HG03457 (cell line): ENCODE data around the gene KCNT1.
"Not testable (repeated sequence)": the region's sequence is repeated elsewhere in the genome, so short reads cannot be mapped to it uniquely, and the experiment has no call there.

Experiments used
- ATAC-seq: cut with Tn5 transposase; IDR thresholded peaks from one replicate; pipeline ENCODE4 v1.9.1; 2021; ENCODE audit warnings: moderate number of reproducible peaks; ENCODE audit not compliant: unreplicated experiment

Gene KCNT1

GRCh38 chr9:135672786-135673185 is 29.2 kb upstream of the KCNT1 start:
- ATAC-seq = not testable (repeated sequence)

DNA sequence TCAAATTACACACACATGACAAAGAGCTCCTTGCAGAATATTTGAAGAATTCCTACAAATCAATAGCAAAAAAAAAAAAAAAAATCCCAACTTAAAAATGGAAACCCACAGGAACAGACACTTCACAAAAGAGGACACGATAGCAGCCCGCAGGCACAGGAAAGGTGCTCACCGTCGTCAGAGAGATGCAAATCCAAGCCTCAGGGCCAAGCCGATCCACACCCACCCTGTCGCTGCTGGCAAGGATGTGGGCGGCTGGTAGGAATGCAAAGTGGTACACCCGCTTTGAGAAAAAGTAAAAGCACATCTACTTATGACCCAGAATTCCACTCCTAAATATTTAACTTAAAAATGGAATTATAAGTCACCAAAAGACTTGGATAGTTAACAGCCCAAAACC is 28.0 kb upstream of the KCNT1 start:
- ATAC-seq = no peak

DNA sequence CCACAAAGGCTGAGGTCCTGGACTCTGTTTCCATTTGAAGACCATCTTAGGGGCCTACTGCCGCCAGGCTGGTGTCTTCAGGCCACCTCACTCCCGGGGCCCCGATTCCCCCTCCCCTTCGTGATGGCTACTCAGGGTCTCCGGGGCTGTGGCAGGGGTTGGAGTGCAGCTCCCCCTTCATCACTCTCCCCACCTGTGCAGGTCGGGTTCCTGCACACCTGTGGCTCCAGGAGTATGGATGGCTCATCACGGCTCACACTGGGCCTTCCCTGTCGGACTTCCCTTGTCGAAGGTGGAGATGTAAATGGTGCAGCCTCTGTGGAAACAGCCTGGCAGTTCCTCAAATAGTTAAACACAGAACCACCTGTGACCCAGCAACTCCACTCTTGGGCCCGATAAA is 27.0 kb upstream of the KCNT1 start:
- ATAC-seq = no peak

GRCh38 chr9:135676891-135677290 is 25.1 kb upstream of the KCNT1 start:
- no peak for ATAC-seq

DNA sequence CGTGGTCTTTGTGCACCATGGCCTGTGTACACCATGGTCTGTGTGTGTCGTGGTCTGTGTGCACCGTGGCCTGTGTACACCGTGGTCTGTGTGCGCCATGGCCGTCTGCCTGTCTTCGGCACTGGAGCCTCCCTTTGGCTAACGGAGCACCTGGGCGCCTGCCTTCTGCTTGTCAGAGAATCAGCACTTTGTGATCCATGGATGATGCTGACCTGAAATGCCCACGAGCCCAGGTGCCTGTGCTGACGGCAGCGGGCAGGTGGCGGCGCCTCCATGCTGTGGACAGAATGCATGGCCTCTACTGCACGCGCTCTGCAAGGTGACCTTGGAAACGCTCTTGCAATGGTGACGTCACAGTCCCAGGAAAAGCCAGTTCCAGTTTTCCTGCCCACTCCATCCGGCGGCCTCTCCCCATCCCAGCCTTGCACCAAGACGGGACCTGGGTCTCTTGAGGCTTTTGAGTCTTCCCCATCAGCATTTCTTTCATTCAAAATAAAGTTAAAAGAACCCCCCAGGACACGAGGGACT is 24.3 kb upstream of the KCNT1 start:
- ATAC-seq = no peak

- ATAC-seq = no peak
Measured at GRCh38 chr9:135678236-135679017, 23.6 kb upstream of the KCNT1 start.

- ATAC-seq = no peak
Measured at GRCh38 chr9:135680056-135680455, 21.9 kb upstream of the KCNT1 start.

DNA sequence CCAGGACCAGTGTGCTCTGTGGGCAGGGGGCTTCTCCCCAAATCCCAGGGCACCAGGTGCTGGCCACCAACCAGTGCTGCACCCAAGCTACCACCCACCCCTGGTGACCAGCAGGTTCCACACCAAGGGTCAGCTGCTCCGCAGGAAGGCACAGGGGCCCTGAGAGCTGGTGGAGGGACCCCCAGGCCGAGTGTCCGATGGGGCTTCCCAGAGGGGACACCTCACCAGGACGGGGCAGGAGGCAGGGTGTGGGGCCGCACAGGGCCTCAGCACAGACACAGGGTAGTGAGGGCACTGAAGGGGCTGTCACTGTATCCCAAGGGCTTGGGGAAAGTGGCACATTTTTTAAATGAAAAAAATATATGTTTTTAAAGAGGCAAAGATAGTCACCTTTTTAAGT is 20.8 kb upstream of the KCNT1 start:
- no peak for ATAC-seq

GRCh38 chr9:135683401-135684034 is 18.5 kb upstream of the KCNT1 start:
- ATAC-seq = no peak

DNA sequence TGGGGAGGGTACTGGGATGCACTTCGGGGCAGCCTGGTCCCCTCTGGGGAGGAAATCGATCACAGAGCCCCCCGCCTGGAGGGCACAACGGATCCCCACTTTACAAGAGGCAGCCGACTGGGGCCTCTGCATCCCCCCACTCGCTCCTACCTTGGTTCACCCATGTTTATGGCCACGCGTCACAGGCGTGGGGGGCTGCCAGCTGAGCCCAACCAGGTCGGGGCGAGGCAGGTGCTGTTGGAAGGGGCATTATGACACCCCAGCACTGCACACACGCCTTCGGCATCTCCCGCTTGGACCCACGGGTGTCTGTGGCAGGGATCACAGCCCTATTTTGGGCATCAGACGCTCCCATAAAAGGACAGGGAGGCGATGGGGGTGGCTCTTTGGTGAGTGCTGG is 17.3 kb upstream of the KCNT1 start:
- ATAC-seq = no peak

DNA sequence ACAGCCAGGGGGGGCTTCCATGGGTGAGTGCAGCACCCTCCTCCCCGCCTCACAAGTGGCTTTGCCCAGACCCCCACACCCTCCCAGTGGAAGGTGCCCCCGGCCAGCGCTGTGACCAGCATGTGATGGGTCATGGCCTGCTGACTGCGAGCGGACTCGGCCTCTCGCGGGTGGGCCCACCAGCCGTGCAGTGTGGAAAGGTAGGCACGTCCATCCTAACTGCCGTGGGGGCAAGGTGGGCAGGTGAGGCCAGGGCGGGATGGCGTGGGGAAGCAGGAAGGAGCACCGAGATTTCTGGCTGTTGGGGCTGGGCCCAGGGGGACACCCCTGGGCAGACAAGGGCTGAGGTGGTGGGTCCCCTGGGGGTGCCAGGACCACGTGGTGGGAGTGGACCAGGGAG is 14.8 kb upstream of the KCNT1 start:
- no peak for ATAC-seq

DNA sequence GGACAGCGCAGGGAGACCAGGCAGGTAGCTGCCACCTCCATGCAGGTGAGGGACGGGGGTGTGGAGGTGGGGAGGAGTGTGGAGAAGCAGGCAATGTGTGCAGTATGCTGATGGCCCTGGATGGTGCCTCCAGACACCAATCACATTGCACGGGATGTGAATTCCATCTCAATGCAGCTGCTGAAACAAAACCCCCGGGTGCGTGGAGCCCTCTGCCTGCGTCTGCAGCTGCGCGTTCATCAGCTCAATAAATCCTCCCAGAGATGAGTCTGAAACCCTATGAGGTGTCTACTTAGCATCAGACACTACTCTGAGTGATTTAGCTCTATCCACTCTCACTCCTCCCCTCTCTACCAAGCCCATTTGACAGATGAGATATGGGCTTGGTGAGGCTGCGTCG is 13.0 kb upstream of the KCNT1 start:
- ATAC-seq = no peak

DNA sequence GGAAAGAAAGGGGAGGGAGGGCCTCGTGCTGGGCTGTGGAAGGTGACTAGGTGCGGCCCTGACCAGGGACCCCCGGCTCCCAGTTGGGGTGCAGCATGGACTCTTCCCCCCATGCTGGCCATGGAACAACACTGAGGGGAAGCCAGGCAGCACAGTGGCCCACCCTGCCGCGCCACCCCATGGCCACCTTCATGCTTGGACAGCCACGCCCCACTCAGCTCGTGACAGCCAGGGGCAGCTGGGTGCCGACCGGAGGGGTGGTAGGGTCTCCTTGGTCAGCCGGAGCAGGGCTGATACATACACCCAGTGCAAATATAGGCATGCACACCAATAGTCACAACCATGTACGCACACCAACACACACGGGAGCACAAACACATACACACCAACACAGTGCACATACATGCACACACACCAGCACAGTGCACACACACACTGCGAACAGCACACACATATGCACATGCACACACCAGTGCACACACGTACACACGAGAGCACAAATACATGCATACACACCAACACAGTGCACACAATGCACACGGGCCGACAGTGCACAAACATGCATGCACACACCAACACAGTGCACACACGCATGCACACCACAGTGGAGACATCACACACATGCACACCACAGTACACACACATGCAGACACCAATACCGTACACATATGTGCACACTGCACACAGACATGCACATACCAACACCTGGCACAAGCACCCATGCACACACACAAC is 11.0 kb upstream of the KCNT1 start:
- ATAC-seq = no peak

- ATAC-seq = no peak
Measured at GRCh38 chr9:135692410-135692809, 9.6 kb upstream of the KCNT1 start.

- ATAC-seq = no peak
Measured at GRCh38 chr9:135693265-135693664, 8.7 kb upstream of the KCNT1 start.

- no peak for ATAC-seq
Measured at GRCh38 chr9:135693771-135694170, 8.2 kb upstream of the KCNT1 start.

GRCh38 chr9:135694414-135694813 is 7.6 kb upstream of the KCNT1 start:
- no peak for ATAC-seq

DNA sequence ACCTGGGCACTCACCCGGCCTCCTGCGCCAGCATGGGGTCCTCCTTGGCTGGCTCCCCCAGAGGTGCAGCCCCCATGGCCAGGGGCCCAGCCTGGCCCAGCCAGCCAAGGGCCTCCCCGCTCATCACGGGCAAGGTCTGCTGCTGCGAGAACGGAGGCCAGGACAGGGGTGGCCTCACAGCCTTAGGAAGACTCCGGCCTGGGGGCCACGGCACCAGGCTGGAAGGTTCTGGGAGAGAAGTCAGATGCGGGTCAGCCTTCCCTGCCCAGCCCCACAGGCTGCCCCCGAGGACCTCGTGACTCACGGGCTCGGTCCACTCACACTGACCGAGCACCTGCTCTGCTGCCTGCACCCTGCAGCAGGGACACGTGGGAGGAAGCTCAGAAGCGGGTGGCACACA is 6.9 kb upstream of the KCNT1 start:
- ATAC-seq = no peak

DNA sequence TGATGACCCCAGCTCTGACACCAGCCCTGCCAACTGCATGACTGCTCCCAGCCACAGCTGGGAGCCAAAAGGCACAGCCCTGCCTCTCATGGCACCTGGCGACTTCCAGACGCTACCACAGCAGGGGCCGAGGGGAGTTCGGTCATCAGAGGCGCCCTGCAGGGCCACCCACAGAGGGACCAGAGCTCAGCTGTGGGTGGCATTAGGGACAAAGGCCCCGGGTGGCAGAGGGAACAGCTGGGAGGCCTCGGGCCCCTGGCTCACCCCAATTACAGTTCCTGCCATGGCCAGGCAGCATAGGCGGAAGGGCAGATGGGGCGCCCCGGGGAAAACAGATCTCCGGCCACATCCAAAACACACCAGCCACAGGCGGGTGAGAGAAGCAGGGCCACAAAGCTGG is 6.3 kb upstream of the KCNT1 start:
- ATAC-seq = no peak

DNA sequence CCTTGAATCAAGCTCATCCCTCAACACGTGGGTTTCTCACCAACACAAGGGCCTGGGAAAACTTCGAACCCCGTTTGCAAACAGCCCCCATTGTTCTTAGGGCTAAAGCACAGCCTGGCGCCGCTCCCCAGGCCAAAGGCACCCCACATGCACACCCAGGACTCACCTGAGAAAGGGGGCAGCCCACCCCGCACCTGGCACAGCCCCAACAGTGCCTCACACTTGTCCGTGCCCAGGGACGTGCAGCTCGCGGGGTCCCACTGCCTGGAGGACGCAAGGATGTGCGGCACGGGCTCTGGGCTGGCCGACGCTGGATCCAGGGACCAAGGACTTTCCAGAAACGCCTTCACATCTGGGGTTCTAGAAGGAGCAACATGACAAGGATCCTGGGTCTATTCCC is 5.5 kb upstream of the KCNT1 start:
- ATAC-seq = no peak

GRCh38 chr9:135697226-135697625 is 4.8 kb upstream of the KCNT1 start:
- no peak for ATAC-seq

DNA sequence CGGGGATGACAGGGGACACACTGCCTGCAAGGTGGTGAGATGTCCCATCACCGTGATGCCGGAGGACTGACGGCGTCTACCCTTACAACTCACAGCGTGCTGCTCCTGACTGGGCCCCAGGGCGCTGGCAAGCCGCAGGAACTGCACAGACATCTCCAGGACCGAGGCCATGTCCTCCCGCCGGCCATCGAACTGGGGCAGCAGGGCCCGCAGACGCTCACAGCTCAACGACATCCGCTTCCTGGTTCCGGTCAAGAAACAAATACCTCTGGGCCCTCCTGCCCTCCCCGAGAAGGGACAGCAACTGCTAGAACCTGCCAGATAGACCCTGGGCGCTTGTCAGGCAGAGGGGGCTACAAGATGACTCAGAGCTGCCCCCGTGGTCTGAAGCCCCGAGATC is 3.7 kb upstream of the KCNT1 start:
- no peak for ATAC-seq
